HG03432 (cell line): ENCODE data around the gene CHST9.
"Not testable (repeated sequence)": the region's sequence is repeated elsewhere in the genome, so short reads cannot be mapped to it uniquely, and the experiment has no call there.

Source experiments
- ATAC-seq: cut with Tn5 transposase; IDR thresholded peaks from one replicate; pipeline ENCODE4 v1.9.1; 2021; ENCODE audit warnings: mild to moderate bottlenecking, moderate library complexity; ENCODE audit not compliant: unreplicated experiment

Gene CHST9

GRCh38 chr18:27175245-27175644, 9.9 kb downstream of the CHST9 start:
- ATAC-seq: no peak

- no peak for ATAC-seq
These were observed 13.1 kb downstream of the CHST9 start for GRCh38 chr18:27171993-27172392.

GRCh38 chr18:27165412-27165811, 19.7 kb downstream of the CHST9 start:
- ATAC-seq: no peak

GRCh38 chr18:27164905-27165304, 20.2 kb downstream of the CHST9 start:
- no peak for ATAC-seq

GRCh38 chr18:27163197-27163716, 21.9 kb downstream of the CHST9 start:
- ATAC-seq: not testable (repeated sequence)

- not testable (repeated sequence) for ATAC-seq
These were observed 35.9 kb downstream of the CHST9 start for GRCh38 chr18:27149240-27149639.

GRCh38 chr18:27144672-27145071, 40.4 kb downstream of the CHST9 start:
- no peak for ATAC-seq

GRCh38 chr18:27143580-27144287, 41.4 kb downstream of the CHST9 start:
- ATAC-seq: no peak

- ATAC-seq: no peak
These were observed 42.2 kb downstream of the CHST9 start for GRCh38 chr18:27142891-27143290.

- no peak for ATAC-seq
These were observed 43.2 kb downstream of the CHST9 start for GRCh38 chr18:27141876-27142275.

- no peak for ATAC-seq
These were observed 47.0 kb downstream of the CHST9 start for GRCh38 chr18:27138079-27138478.

GRCh38 chr18:27136208-27136535, 48.9 kb downstream of the CHST9 start:
- ATAC-seq: no peak

GRCh38 chr18:27135504-27136207, 49.5 kb downstream of the CHST9 start:
- ATAC-seq: no peak

GRCh38 chr18:27130065-27130630, 55.0 kb downstream of the CHST9 start:
- ATAC-seq: no peak

- ATAC-seq: no peak
These were observed 60.9 kb downstream of the CHST9 start for GRCh38 chr18:27124196-27124595.

- no peak for ATAC-seq
These were observed 64.0 kb downstream of the CHST9 start for GRCh38 chr18:27121108-27121507.

GRCh38 chr18:27120246-27120645, 64.9 kb downstream of the CHST9 start:
- ATAC-seq: no peak

- ATAC-seq: no peak
These were observed 66.1 kb downstream of the CHST9 start for GRCh38 chr18:27118973-27119372.

- ATAC-seq: no peak
These were observed 70.3 kb downstream of the CHST9 start for GRCh38 chr18:27114842-27115241.

GRCh38 chr18:27113358-27113757, 71.8 kb downstream of the CHST9 start:
- ATAC-seq: no peak

GRCh38 chr18:27110319-27110718, 74.8 kb downstream of the CHST9 start:
- no peak for ATAC-seq

GRCh38 chr18:27109451-27109850, 75.7 kb downstream of the CHST9 start:
- no peak for ATAC-seq
